Gastrocnemius medialis (tissue), 4 donors: ENCODE measurements around the gene TIMP3.

Source experiments
- CTCF ChIP-seq, 5 experiments: fragments of 450-650 bp in 3 of 5; fragments of 200-600 bp in 2 of 5; sonication (generic) in 2 of 5; IDR thresholded peaks in 4 of 5; conservative IDR thresholded peaks in 1 of 5; 1 replicate in 4 of 5; 2 replicates in 1 of 5; pipeline ENCODE4 v1.5.1; 2016 to 2019; ENCODE audit warnings: antibody characterized with exemption in 5 of 5, mild to moderate bottlenecking in 3 of 5, moderate library complexity in 3 of 5
- POLR2A ChIP-seq, 2 donors: fragments of 450-650 bp; IDR thresholded peaks; one replicate each; pipeline ENCODE4 v1.6.1; 2017; ENCODE audit warnings: antibody characterized with exemption in 2 of 2, mild to moderate bottlenecking in 2 of 2, moderate library complexity in 2 of 2

DNA sequence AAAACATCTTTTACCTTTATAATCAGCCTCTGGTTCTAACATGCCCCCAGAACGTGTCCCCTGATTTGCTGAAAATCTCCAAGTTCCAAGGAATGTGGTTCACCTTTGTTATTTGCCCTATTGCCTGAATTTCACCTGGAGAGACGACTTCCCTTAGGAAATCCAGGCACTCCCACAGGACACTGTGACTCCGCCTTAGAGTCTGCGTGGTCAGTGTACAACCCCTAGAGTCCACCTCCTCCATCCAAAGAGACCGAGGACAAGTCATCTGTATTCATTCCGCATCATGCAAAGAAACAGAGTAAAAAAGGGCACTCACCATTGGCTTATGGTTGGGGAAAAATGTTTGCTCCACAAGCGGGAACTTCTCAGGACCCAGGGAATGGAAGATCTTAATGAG is 63.1 kb downstream of the TIMP3 start:
- TF ChIP-seq POLR2A (IDR thresholded peaks at IDR 0.05) (no peak), CTCF (IDR thresholded peaks at IDR 0.05 in 4 of 5, conservative IDR thresholded peaks at IDR 0.05 in 1 of 5) (no peak)
